Measurements from ENCODE around the gene LRRC56. TPM values are rescaled to one million over a fixed set of nuclear protein-coding genes. Genes with fewer than 3 reads are reported as not detected.

LRRC56 gene
- total and polyA plus RNA-seq, 9 of the 15 experiments (the other 6 are each of a cell fraction or from before 2014, with no cell fraction given) = 0.03 to 4.5 (median 1.0) TPM; not detected in 1

DNA sequence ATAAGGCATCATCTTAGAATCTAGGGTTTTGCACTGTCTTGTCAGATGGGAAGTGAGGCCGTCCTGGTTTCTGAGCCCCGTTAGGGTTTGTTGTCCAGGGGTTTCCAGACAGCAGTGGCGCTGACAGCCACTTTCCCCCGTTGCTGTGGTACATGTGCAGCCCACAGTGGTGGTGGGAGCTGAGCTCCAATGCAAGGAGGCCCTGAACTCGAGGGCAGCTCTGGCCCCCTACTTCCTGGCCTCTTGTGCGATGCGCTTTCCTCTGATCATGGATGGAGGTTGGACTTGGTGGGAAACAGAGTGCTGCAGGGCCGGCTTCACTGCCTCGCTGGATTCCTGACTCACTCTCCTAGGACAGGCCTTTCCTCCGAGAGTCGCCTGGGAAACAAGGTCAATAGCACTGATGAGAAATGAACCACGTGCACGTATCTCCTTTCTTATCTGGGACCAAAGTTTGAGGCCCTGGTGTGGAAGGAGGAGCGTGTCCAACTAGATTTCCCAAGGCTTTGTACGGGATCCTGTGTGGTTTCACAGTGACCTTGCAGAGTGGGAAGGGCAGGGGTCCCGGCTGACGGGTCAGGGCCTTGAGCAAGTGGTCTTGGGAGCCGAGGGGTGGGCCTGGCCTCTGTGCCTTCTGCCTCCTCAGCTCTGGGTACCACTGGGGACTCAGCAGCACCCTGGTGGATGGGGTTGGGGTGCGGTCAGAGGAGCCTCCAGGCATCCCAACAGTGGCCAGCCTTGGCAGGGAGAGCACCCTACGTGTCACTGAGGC lies 42.7 kb downstream of the LRRC56 start:
- DNase-seq (ENCODE audit: extremely low read depth in 1 of 4, low spot score in 3 of 4) = peak in 1 of 4 experiments; percentile 14
- WGBS (ENCODE audit: insufficient coverage, low coverage, missing lambda C conversion rate) = 59% methylated on average over 19 of the region's 20 CpGs
- Histone ChIP-seq H3K36me3 (ENCODE audit: control insufficient read depth, insufficient read depth, low read length) (peaks cover 68% of the 10 kb centered on the region; the same call in 2 of the 3 replicates), H2AFZ (ENCODE audit: low read depth, low read length) (no peak overlapping the region), H3K9ac (ENCODE audit: insufficient read depth in 1 of 2, low read depth in 2 of 2, low read length in 2 of 2) (peak overlapping the region; percentile 7 to 91; a peak in 3 of 4 replicates), H3K79me2 (ENCODE audit: control insufficient read depth, insufficient read depth, low read length) (peaks cover 88% of the 10 kb centered on the region), H3K27me3 (ENCODE audit: control insufficient read depth in 2 of 2, insufficient read depth in 2 of 2, low read length in 2 of 2) (no peaks in the 10 kb centered on the region), H3K27ac (ENCODE audit: extremely low read depth, low read depth, low read length) (no peak overlapping the region; the same call in 2 of the 3 replicates), H3K4me1 (replicated peaks in 1 of 2; ENCODE audit: control insufficient read depth in 2 of 2, insufficient read depth in 2 of 2, low read length in 2 of 2) (peaks cover 32 to 56% of the 10 kb centered on the region in 2 experiments), H4K20me1 (replicated peaks; ENCODE audit: control insufficient read depth, insufficient read depth, low read length) (peaks cover 48% of the 10 kb centered on the region), H3K4me3 (no peak overlapping the region), H3K9me1 (ENCODE audit: control insufficient read depth, insufficient read depth, low read length) (peaks cover 20% of the 10 kb centered on the region), H3K9me3 (replicated peaks; ENCODE audit: control insufficient read depth, insufficient read depth, low read depth, low read length) (no peaks in the 10 kb centered on the region), H3K4me2 (ENCODE audit: insufficient read depth, low read length) (peak overlapping the region; percentile 46; the same call in 1 of the 2 replicates)
- ChIA-PET POLR2A (interaction anchor here (0.8 to 1.6 kb wide), 2 partner anchors 11 to 124 kb away, joined by 3 to 5 read pairs; no protein-coding TSS in a partner anchor), CTCF (ENCODE audit: low intra/inter-chr PET ratio) (no interaction called here)
- in situ Hi-C loops (cut with MboI) = no loop called here
- ATAC-seq = no peak
- FAIRE-seq = no peak
- intact Hi-C loops (cut with micrococcal nuclease) = no loop called here
- BruUV-seq (replicated peaks) = no TSS peak
- TF ChIP-seq, protein P1, sequence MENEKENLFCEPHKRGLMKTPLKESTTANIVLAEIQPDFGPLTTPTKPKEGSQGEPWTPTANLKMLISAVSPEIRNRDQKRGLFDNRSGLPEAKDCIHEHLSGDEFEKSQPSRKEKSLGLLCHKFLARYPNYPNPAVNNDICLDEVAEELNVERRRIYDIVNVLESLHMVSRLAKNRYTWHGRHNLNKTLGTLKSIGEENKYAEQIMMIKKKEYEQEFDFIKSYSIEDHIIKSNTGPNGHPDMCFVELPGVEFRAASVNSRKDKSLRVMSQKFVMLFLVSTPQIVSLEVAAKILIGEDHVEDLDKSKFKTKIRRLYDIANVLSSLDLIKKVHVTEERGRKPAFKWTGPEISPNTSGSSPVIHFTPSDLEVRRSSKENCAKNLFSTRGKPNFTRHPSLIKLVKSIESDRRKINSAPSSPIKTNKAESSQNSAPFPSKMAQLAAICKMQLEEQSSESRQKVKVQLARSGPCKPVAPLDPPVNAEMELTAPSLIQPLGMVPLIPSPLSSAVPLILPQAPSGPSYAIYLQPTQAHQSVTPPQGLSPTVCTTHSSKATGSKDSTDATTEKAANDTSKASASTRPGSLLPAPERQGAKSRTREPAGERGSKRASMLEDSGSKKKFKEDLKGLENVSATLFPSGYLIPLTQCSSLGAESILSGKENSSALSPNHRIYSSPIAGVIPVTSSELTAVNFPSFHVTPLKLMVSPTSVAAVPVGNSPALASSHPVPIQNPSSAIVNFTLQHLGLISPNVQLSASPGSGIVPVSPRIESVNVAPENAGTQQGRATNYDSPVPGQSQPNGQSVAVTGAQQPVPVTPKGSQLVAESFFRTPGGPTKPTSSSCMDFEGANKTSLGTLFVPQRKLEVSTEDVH (IDR thresholded peaks at IDR 0.05; ENCODE audit: low read depth, partially characterized antibody) = no peak
- TF ChIP-seq FOSL1 (tag; conservative IDR thresholded peaks at IDR 0.05) (0 out of 2 replicates have a peak, but pooled peaks have one; percentile 29), MXI1 (IDR thresholded peaks at IDR 0.05; ENCODE audit: low read depth, low read length) (no peak), SMARCA4 (IDR thresholded peaks at IDR 0.05) (no peak), JUN (IDR thresholded peaks at IDR 0.05; ENCODE audit: borderline replicate concordance, low read depth, low read length) (no peak), JUN (CRISPR knock-in tag; IDR thresholded peaks at IDR 0.05; ENCODE audit: borderline replicate concordance) (0 out of 2 replicates have a peak, but pooled peaks have one; percentile 46), CREM (IDR thresholded peaks at IDR 0.05; ENCODE audit: low read depth) (no peak), MYNN (IDR thresholded peaks at IDR 0.05) (no peak), MYNN (CRISPR knock-in tag; IDR thresholded peaks at IDR 0.05) (no peak), RBFOX2 (IDR thresholded peaks at IDR 0.05; ENCODE audit: low read depth, low read length) (peak; percentile 27; the same call in 1 of the 2 replicates)
- TF ChIP-seq, protein P2, sequence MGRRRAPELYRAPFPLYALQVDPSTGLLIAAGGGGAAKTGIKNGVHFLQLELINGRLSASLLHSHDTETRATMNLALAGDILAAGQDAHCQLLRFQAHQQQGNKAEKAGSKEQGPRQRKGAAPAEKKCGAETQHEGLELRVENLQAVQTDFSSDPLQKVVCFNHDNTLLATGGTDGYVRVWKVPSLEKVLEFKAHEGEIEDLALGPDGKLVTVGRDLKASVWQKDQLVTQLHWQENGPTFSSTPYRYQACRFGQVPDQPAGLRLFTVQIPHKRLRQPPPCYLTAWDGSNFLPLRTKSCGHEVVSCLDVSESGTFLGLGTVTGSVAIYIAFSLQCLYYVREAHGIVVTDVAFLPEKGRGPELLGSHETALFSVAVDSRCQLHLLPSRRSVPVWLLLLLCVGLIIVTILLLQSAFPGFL (CRISPR knock-in tag; IDR thresholded peaks at IDR 0.05) = 0 out of 2 replicates have a peak, but pooled peaks have one; percentile 55
- TF ChIP-seq, protein P3, sequence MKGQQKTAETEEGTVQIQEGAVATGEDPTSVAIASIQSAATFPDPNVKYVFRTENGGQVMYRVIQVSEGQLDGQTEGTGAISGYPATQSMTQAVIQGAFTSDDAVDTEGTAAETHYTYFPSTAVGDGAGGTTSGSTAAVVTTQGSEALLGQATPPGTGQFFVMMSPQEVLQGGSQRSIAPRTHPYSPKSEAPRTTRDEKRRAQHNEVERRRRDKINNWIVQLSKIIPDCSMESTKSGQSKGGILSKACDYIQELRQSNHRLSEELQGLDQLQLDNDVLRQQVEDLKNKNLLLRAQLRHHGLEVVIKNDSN (CRISPR knock-in tag; IDR thresholded peaks at IDR 0.05) = peak; percentile 65
- TF ChIP-seq, protein P4, sequence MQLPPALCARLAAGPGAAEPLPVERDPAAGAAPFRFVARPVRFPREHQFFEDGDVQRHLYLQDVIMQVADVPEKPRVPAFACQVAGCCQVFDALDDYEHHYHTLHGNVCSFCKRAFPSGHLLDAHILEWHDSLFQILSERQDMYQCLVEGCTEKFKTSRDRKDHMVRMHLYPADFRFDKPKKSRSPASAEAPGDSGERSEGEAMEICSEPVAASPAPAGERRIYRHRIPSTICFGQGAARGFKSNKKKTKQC (CRISPR knock-in tag; IDR thresholded peaks at IDR 0.05) = no peak
- TF ChIP-seq, protein P5, sequence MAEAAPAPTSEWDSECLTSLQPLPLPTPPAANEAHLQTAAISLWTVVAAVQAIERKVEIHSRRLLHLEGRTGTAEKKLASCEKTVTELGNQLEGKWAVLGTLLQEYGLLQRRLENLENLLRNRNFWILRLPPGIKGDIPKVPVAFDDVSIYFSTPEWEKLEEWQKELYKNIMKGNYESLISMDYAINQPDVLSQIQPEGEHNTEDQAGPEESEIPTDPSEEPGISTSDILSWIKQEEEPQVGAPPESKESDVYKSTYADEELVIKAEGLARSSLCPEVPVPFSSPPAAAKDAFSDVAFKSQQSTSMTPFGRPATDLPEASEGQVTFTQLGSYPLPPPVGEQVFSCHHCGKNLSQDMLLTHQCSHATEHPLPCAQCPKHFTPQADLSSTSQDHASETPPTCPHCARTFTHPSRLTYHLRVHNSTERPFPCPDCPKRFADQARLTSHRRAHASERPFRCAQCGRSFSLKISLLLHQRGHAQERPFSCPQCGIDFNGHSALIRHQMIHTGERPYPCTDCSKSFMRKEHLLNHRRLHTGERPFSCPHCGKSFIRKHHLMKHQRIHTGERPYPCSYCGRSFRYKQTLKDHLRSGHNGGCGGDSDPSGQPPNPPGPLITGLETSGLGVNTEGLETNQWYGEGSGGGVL (CRISPR knock-in tag; IDR thresholded peaks at IDR 0.05) = no peak
